ENCODE measurements around the gene TRAPPC3. TPM values are rescaled to one million over a fixed set of nuclear protein-coding genes. Genes with fewer than 3 reads are reported as not detected.

The TRAPPC3 gene
- total and polyA plus RNA-seq, 9 of the 15 experiments (the other 6 are each of a cell fraction or from before 2014, with no cell fraction given) = 20.6 to 141 (median 112) TPM

DNA sequence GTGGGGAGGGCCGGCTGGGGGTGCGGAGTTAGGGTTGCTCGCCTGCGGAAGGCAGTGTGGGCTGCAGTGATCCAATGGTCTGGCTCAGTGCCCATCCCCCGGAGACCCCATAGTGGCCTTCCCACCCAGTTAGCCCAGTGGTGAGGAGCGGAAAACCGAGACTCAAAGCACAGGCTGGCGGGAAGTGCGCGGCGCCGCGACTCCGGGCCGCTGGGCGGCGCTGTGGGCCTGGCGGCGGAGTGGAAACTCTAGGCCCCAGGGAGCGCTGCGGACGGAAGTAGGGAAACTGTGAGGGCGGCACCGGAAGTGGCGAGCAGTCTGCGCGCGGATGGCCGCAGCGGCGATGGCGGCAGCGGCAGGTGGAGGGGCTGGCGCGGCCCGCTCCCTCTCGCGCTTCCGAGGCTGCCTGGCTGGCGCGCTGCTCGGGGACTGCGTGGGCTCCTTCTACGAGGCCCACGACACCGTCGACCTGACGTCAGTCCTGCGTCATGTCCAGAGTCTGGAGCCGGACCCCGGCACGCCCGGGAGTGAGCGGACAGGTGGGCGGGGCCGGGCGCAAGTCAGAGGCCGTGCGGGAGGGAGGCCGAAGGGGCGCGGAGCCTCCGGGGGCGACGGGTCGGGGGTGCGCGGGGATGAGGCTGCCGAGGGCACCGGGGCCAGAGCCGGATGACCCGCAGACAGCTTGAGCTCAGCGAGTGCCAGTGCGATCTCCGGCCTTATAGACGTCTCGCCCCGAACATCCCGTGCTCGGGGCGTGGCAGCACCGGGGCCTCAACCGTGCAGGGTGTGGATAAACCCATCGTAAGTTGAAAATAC lies 60.5 kb downstream of the TRAPPC3 start, which contains the start of gene ADPRS (continued):
- TF ChIP-seq MTA3 (IDR thresholded peaks at IDR 0.05; ENCODE audit: borderline replicate concordance) (peak; percentile 96), ZEB2 (IDR thresholded peaks at IDR 0.05) (no peak), BRD9 (IDR thresholded peaks at IDR 0.05; ENCODE audit: low read depth, partially characterized antibody) (no peak), PHF21A (IDR thresholded peaks at IDR 0.05; ENCODE audit: borderline replicate concordance, low read depth) (no peak), SMARCB1 (IDR thresholded peaks at IDR 0.05; ENCODE audit: insufficient read length, low read depth) (no peak), ZNF212 (CRISPR knock-in tag; IDR thresholded peaks at IDR 0.05) (no peak), TCF7L2 (IDR thresholded peaks at IDR 0.05; ENCODE audit: low read depth, low read length) (no peak), BRF1 (IDR thresholded peaks at IDR 0.05; ENCODE audit: borderline replicate concordance, extremely low read depth, insufficient read length) (no peak), ETV5 (CRISPR knock-in tag; IDR thresholded peaks at IDR 0.05; ENCODE audit: low read depth) (peak; percentile 99), ELF4 (CRISPR knock-in tag; IDR thresholded peaks at IDR 0.05) (peak; percentile 89), ZC3H8 (IDR thresholded peaks at IDR 0.05) (no peak), ZNF699 (CRISPR knock-in tag; IDR thresholded peaks at IDR 0.05; ENCODE audit: insufficient replicate concordance) (no peak), ZNF785 (CRISPR knock-in tag; IDR thresholded peaks at IDR 0.05) (no peak)
- TF ChIP-seq, protein P1, sequence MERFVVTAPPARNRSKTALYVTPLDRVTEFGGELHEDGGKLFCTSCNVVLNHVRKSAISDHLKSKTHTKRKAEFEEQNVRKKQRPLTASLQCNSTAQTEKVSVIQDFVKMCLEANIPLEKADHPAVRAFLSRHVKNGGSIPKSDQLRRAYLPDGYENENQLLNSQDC (CRISPR knock-in tag; IDR thresholded peaks at IDR 0.05) = no peak
- TF ChIP-seq, protein P2, sequence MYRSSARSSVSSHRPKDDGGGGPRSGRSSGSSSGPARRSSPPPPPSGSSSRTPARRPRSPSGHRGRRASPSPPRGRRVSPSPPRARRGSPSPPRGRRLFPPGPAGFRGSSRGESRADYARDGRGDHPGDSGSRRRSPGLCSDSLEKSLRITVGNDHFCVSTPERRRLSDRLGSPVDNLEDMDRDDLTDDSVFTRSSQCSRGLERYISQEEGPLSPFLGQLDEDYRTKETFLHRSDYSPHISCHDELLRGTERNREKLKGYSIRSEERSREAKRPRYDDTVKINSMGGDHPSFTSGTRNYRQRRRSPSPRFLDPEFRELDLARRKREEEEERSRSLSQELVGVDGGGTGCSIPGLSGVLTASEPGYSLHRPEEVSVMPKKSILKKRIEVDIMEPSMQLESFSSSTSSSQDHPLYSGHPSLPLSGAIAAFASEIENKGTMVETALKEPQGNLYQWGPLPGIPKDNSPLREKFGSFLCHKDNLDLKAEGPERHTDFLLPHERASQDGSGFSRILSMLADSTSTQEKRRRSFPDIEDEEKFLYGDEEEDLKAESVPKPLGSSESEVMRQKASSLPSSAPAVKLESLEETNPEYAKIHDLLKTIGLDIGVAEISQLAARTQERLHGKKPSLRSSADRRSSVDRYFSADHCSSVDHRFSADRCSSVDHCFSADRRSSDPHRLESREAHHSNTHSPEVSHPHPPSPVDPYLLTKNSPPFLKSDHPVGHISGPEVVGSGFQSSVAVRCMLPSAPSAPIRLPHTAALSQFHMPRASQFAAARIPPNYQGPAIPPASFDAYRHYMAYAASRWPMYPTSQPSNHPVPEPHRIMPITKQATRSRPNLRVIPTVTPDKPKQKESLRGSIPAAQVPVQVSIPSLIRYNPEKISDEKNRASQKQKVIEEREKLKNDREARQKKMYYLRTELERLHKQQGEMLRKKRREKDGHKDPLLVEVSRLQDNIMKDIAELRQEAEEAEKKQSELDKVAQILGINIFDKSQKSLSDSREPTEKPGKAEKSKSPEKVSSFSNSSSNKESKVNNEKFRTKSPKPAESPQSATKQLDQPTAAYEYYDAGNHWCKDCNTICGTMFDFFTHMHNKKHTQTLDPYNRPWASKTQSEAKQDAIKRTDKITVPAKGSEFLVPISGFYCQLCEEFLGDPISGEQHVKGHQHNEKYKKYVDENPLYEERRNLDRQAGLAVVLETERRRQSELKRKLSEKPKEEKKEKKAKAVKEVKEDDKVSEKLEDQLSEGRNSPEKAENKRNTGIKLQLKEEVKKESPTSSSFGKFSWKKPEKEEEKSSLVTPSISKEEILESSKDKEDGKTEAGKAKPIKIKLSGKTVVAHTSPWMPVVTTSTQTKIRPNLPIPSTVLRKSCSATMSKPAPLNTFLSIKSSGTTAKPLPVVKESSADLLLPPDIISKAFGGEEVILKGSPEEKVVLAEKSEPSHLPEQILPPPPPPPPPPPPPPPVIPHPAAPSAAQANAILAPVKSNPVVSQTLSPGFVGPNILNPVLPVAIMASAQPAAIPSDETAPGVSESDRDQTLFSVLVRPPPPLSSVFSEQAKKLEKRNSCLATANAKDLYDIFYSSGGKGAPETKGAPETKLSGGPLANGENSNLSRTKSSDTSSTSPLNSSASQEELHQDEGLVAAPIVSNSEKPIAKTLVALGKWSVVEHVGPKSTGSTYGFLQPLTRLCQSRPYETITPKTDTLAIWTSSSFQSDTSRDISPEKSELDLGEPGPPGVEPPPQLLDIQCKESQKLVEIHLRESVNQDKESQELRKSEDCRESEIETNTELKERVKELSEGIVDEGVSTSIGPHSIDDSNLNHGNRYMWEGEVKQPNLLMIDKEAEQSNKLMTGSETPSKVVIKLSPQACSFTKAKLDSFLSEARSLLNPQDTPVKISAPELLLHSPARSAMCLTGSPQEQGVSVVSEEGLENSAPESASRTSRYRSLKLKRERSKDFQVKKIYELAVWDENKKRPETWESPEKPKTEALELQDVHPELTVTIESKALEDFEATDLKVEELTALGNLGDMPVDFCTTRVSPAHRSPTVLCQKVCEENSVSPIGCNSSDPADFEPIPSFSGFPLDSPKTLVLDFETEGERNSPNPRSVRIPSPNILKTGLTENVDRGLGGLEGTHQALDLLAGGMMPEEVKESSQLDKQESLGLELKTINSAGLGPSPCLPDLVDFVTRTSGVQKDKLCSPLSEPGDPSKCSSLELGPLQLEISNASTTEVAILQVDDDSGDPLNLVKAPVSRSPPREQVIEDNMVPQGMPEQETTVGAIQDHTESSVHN (IDR thresholded peaks at IDR 0.05; ENCODE audit: borderline replicate concordance in 1 of 2, low read depth in 1 of 2) = no peak
- TF ChIP-seq, protein P3, sequence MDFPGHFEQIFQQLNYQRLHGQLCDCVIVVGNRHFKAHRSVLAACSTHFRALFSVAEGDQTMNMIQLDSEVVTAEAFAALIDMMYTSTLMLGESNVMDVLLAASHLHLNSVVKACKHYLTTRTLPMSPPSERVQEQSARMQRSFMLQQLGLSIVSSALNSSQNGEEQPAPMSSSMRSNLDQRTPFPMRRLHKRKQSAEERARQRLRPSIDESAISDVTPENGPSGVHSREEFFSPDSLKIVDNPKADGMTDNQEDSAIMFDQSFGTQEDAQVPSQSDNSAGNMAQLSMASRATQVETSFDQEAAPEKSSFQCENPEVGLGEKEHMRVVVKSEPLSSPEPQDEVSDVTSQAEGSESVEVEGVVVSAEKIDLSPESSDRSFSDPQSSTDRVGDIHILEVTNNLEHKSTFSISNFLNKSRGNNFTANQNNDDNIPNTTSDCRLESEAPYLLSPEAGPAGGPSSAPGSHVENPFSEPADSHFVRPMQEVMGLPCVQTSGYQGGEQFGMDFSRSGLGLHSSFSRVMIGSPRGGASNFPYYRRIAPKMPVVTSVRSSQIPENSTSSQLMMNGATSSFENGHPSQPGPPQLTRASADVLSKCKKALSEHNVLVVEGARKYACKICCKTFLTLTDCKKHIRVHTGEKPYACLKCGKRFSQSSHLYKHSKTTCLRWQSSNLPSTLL (IDR thresholded peaks at IDR 0.05) = no peak
- TF ChIP-seq, protein P4, sequence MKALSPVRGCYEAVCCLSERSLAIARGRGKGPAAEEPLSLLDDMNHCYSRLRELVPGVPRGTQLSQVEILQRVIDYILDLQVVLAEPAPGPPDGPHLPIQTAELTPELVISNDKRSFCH (CRISPR knock-in tag; IDR thresholded peaks at IDR 0.05) = no peak
- TF ChIP-seq, protein P4 (tag; IDR thresholded peaks at IDR 0.05) = peak; percentile 87

Data from K562 (cell line).